Skin of body (tissue), 2 donors: ENCODE results near the gene ODR4. TPM values are rescaled to one million over a fixed set of nuclear protein-coding genes. Genes with fewer than 3 reads are reported as not detected.
A peak's percentile ranks its signal among the peaks of the same experiment; 100 is the strongest.
"Not testable (repeated sequence)": the region's sequence is repeated elsewhere in the genome, so short reads cannot be mapped to it uniquely, and the experiment has no call there.

ENCODE experiments used
- DNase-seq: peaks from one replicate; lab custom pipeline; 2025; lab: John Stamatoyannopoulos, UW
- total RNA-seq: library from RNA; depleted of rRNA; stranded (reverse); fragments of >200 nt; gene quantifications from one replicate; pipeline ENCODE4 v1.2.3, GENCODE V29; 2014

The ODR4 gene
- 34.5 TPM for total RNA-seq

- DNase-seq = peak; percentile 100
These were observed at the start of gene ODR4, which contains the start of gene TPR for GRCh38 chr1:186375152-186375928. TSS of gene ODR4 (plus strand) at chr1:186375838. CDS start at chr1:186379786, 3,948 bp downstream. TSS of gene TPR (minus strand) at chr1:186375253. CDS start at chr1:186375028, 225 bp downstream.

GRCh38 chr1:186326009-186326408 is 49.6 kb upstream of the ODR4 start:
- DNase-seq = no peak

- DNase-seq = no peak
These were observed 48.3 kb upstream of the ODR4 start for GRCh38 chr1:186327331-186327730.

GRCh38 chr1:186330758-186331157 is 44.9 kb upstream of the ODR4 start:
- no peak for DNase-seq

- no peak for DNase-seq
These were observed 38.1 kb upstream of the ODR4 start for GRCh38 chr1:186337554-186337953.

- DNase-seq = no peak
These were observed 34.9 kb upstream of the ODR4 start for GRCh38 chr1:186340772-186341171.

- DNase-seq = not testable (repeated sequence)
These were observed 27.6 kb upstream of the ODR4 start for GRCh38 chr1:186347837-186348691.

- DNase-seq = no peak
These were observed 1.1 kb upstream of the ODR4 start for GRCh38 chr1:186374303-186375151.

GRCh38 chr1:186375929-186376319 is 286 bp downstream of the ODR4 start:
- DNase-seq = no peak

- DNase-seq = no peak
These were observed 11.2 kb downstream of the ODR4 start for GRCh38 chr1:186386725-186387383.

- no peak for DNase-seq
These were observed 15.3 kb downstream of the ODR4 start for GRCh38 chr1:186390925-186391324.

GRCh38 chr1:186391841-186392240 is 16.2 kb downstream of the ODR4 start:
- no peak for DNase-seq

GRCh38 chr1:186392711-186393110 is 17.1 kb downstream of the ODR4 start:
- DNase-seq = not testable (repeated sequence)

GRCh38 chr1:186401446-186401845 is 25.8 kb downstream of the ODR4 start:
- not testable (repeated sequence) for DNase-seq

GRCh38 chr1:186403632-186404031 is 28.0 kb downstream of the ODR4 start:
- no peak for DNase-seq

GRCh38 chr1:186404454-186405051 is 28.9 kb downstream of the ODR4 start:
- peak; percentile 63 for DNase-seq

GRCh38 chr1:186409091-186409490 is 33.5 kb downstream of the ODR4 start:
- no peak for DNase-seq

GRCh38 chr1:186413319-186413718 is 37.7 kb downstream of the ODR4 start:
- DNase-seq = no peak

- no peak for DNase-seq
These were observed 42.9 kb downstream of the ODR4 start for GRCh38 chr1:186418503-186418902.

- no peak for DNase-seq
These were observed 44.7 kb downstream of the ODR4 start for GRCh38 chr1:186420311-186420710.
